H9 (cell line): Measurements from ENCODE around the gene KCNN3. TPM values are rescaled to one million over a fixed set of nuclear protein-coding genes. Genes with fewer than 3 reads are reported as not detected.

Experiments
- DNase-seq: peaks from one replicate; pipeline ENCODE4 v3.0.0-alpha.2; 2017
- H2AFZ ChIP-seq: one replicate; pipeline ENCODE4 v1.6.1; 2013; ENCODE audit warnings: mild to moderate bottlenecking, low read length, control low read depth, moderate library complexity
- H2AK5ac ChIP-seq: 2 replicates; pipeline ENCODE4 v1.6.1; 2013; ENCODE audit warnings: low read length, control low read depth, mixed read lengths; ENCODE audit not compliant: insufficient read length
- H2BK120ac ChIP-seq: one replicate; pipeline ENCODE4 v1.6.1; 2013; ENCODE audit warnings: low read depth, mild to moderate bottlenecking, low read length, control low read depth, inconsistent platforms; ENCODE audit not compliant: poor library complexity, severe bottlenecking
- H2BK12ac ChIP-seq: 2 replicates; pipeline ENCODE4 v1.6.1; 2013; ENCODE audit warnings: low read length, control low read depth, mixed read lengths, low read depth; ENCODE audit not compliant: insufficient read length
- H2BK15ac ChIP-seq: 2 replicates; pipeline ENCODE4 v1.6.1; 2013; ENCODE audit warnings: low read depth, low read length, control low read depth
- H2BK20ac ChIP-seq: one replicate; pipeline ENCODE4 v1.6.1; 2013; ENCODE audit warnings: low read depth, mild to moderate bottlenecking, low read length, control low read depth, inconsistent platforms; ENCODE audit not compliant: poor library complexity, severe bottlenecking
- H2BK5ac ChIP-seq: 2 replicates; pipeline ENCODE4 v1.6.1; 2013; ENCODE audit warnings: low read length, control low read depth, mixed read lengths; ENCODE audit not compliant: insufficient read length
- H3K14ac ChIP-seq: 2 replicates; pipeline ENCODE4 v1.6.1; 2013; ENCODE audit warnings: low read length, control low read depth; ENCODE audit not compliant: insufficient read depth
- H3K18ac ChIP-seq: 2 replicates; pipeline ENCODE4 v1.6.1; 2013; ENCODE audit warnings: low read depth, mild to moderate bottlenecking, mixed read lengths, low read length, control low read depth; ENCODE audit not compliant: insufficient read length
- H3K23ac ChIP-seq: 2 replicates; pipeline ENCODE4 v1.6.1; 2013; ENCODE audit warnings: low read length, control low read depth, mixed read lengths, low read depth; ENCODE audit not compliant: insufficient read length
- H3K23me2 ChIP-seq: 2 replicates; pipeline ENCODE4 v1.6.1; 2013; ENCODE audit warnings: low read depth, mild to moderate bottlenecking, mixed read lengths, low read length, control low read depth; ENCODE audit not compliant: insufficient read length, poor library complexity, severe bottlenecking
- H3K27ac ChIP-seq: 2 replicates; pipeline ENCODE4 v1.5.1; 2013; ENCODE audit warnings: low read length, control low read depth, mixed read lengths, low read depth; ENCODE audit not compliant: insufficient read length
- H3K27me3 ChIP-seq: 2 replicates; pipeline ENCODE4 v1.6.1; 2013; ENCODE audit warnings: low read length, control low read depth, inconsistent platforms; ENCODE audit not compliant: insufficient read depth
- H3K4ac ChIP-seq: 2 replicates; pipeline ENCODE4 v1.6.1; 2013; ENCODE audit warnings: low read depth, mild to moderate bottlenecking, control low read depth, inconsistent platforms, low read length, moderate library complexity
- H3K4me1 ChIP-seq: 2 replicates; pipeline ENCODE4 v1.6.1; 2013; ENCODE audit warnings: low read length, control low read depth, inconsistent platforms; ENCODE audit not compliant: insufficient read depth
- H3K4me2 ChIP-seq: 2 replicates; pipeline ENCODE4 v1.6.1; 2013; ENCODE audit warnings: low read length, control low read depth, mixed read lengths; ENCODE audit not compliant: insufficient read length, insufficient read depth
- H3K56ac ChIP-seq: 2 replicates; pipeline ENCODE4 v1.6.1; 2013; ENCODE audit warnings: low read depth, mild to moderate bottlenecking, mixed read lengths, low read length, control low read depth; ENCODE audit not compliant: insufficient read length
- H3K79me1 ChIP-seq: 2 replicates; pipeline ENCODE4 v1.6.1; 2013; ENCODE audit warnings: low read depth, mild to moderate bottlenecking, moderate library complexity, low read length, control low read depth, inconsistent platforms; ENCODE audit not compliant: insufficient read depth, poor library complexity, severe bottlenecking
- H3K79me2 ChIP-seq: 2 replicates; pipeline ENCODE4 v1.6.1; 2013; ENCODE audit warnings: low read length, control low read depth, inconsistent platforms; ENCODE audit not compliant: insufficient read depth
- H3K9ac ChIP-seq: 2 replicates; pipeline ENCODE4 v1.6.1; 2013; ENCODE audit warnings: low read length, control low read depth, mixed read lengths; ENCODE audit not compliant: insufficient read length; ENCODE audit errors: extremely low read depth
- H3K9me3 ChIP-seq: one replicate; pipeline ENCODE4 v1.6.1; 2013; ENCODE audit warnings: low read depth, low read length, inconsistent platforms; ENCODE audit not compliant: control insufficient read depth
- H3T11ph ChIP-seq: one replicate; pipeline ENCODE4 v1.6.1; 2013; ENCODE audit warnings: mild to moderate bottlenecking, low read length, control low read depth, inconsistent platforms
- H4K20me1 ChIP-seq: one replicate; pipeline ENCODE4 v1.6.1; 2013; ENCODE audit not compliant: control insufficient read depth, insufficient read length, insufficient read depth
- H4K5ac ChIP-seq: 2 replicates; pipeline ENCODE4 v1.6.1; 2013; ENCODE audit warnings: low read depth, mild to moderate bottlenecking, mixed read lengths, low read length, control low read depth; ENCODE audit not compliant: insufficient read length
- H4K8ac ChIP-seq: replicated peaks from 2 replicates; pipeline ENCODE4 v1.6.1; 2013; ENCODE audit warnings: low read length, control low read depth, mixed read lengths, low read depth; ENCODE audit not compliant: insufficient read length
- H4K91ac ChIP-seq: 2 replicates; pipeline ENCODE4 v1.6.1; 2013; ENCODE audit warnings: low read depth, mild to moderate bottlenecking, moderate library complexity, mixed read lengths, low read length, control low read depth; ENCODE audit not compliant: insufficient read length
- H3K27ac Mint-ChIP-seq, 3 experiments: 2 replicates in 2 of 3; 3 replicates in 1 of 3; pipeline ENCODE4 v1.8.0; 2020 to 2021; ENCODE audit warnings: mixed read lengths in 3 of 3, mild to moderate bottlenecking in 1 of 3, moderate library complexity in 1 of 3
- H3K27me3 Mint-ChIP-seq: 2 replicates; pipeline ENCODE4 v1.8.0; 2021; ENCODE audit warnings: low read depth, mild to moderate bottlenecking, moderate library complexity, mixed read lengths
- H3K36me3 Mint-ChIP-seq, 3 experiments: 2 replicates in 2 of 3; 3 replicates in 1 of 3; pipeline ENCODE4 v1.8.0; 2020 to 2021; ENCODE audit warnings: low read depth in 3 of 3, mixed read lengths in 3 of 3; ENCODE audit not compliant: insufficient read depth in 1 of 3
- H3K4me1 Mint-ChIP-seq, 2 experiments: 2 replicates each; pipeline ENCODE4 v1.8.0; 2020; ENCODE audit warnings: mixed read lengths in 2 of 2
- H3K4me3 Mint-ChIP-seq, 2 experiments: 2 replicates in 1 of 2; 3 replicates in 1 of 2; pipeline ENCODE4 v1.8.0; 2020 to 2021; ENCODE audit warnings: mild to moderate bottlenecking in 2 of 2, mixed read lengths in 2 of 2, moderate library complexity in 1 of 2
- H3K9me3 Mint-ChIP-seq, 2 experiments: 2 replicates in 1 of 2; 3 replicates in 1 of 2; pipeline ENCODE4 v1.8.0; 2020; ENCODE audit warnings: mild to moderate bottlenecking in 2 of 2, mixed read lengths in 2 of 2, moderate library complexity in 1 of 2
- CTCF ChIP-seq: fragments of 200-600 bp; sonication (generic); conservative IDR thresholded peaks from 3 replicates; pipeline ENCODE4 v1.8.0; 2021; ENCODE audit warnings: antibody characterized with exemption, mild to moderate bottlenecking
- WGBS: extraction: QIAGEN DNeasy Blood & Tissue Kit; methylation state at CpG from one replicate; pipeline ENCODE4 v1.1.7; 2013; ENCODE audit warnings: missing lambda C conversion rate, low lambda C conversion rate, mixed read lengths; ENCODE audit not compliant: insufficient read length; ENCODE audit errors: extremely low coverage; 5-methylcytosine and 5-hydroxymethylcytosine counted together
- total RNA-seq: library from RNA; stranded (reverse); gene quantifications from 2 replicates; pipeline ENCODE4 v1.2.1, GENCODE V29; 2021

Gene KCNN3
- total RNA-seq, 1 experiment from 2014 or later = 0.83 TPM

GRCh38 chr1:154777154-154777553, 92.9 kb downstream of the KCNN3 start:
- Histone ChIP-seq H2BK5ac (no peak overlapping the region), H4K5ac (no peak overlapping the region), H3K79me1 (no peaks in the 10 kb centered on the region), H2BK15ac (no peak overlapping the region), H3K79me2 (no peaks in the 10 kb centered on the region), H2BK120ac (no peak overlapping the region), H4K20me1 (no peaks in the 10 kb centered on the region), H3K27ac (no peak overlapping the region), H3K14ac (no peak overlapping the region), H3K56ac (no peak overlapping the region), H3T11ph (no peak overlapping the region), H4K91ac (no peak overlapping the region), H3K4me1 (no peaks in the 10 kb centered on the region; the same call in 1 of the 2 replicates), H3K9me3 (peaks cover 6% of the 10 kb centered on the region), H4K8ac (no peak overlapping the region), H2BK20ac (no peak overlapping the region), H3K23me2 (no peaks in the 10 kb centered on the region), H2AK5ac (no peak overlapping the region), H3K27me3 (no peaks in the 10 kb centered on the region), H3K9ac (no peak overlapping the region), H3K18ac (no peak overlapping the region), H3K4ac (no peak overlapping the region), H2BK12ac (no peak overlapping the region), H2AFZ (no peak overlapping the region), H3K23ac (no peak overlapping the region), H3K4me2 (no peak overlapping the region)
- H3K36me3 Mint-ChIP-seq = peaks cover 0 to 4% (median 0%) of the 10 kb centered on the region in 3 experiments; a peak in 1 of 7 replicates
- H3K27ac Mint-ChIP-seq = peak overlapping the region in 1 of 3 experiments; percentile 80; a peak in 1 of 7 replicates
- no peak for DNase-seq
- WGBS = no CpG with 5 or more reads among the region's 5 CpGs
- H3K27me3 Mint-ChIP-seq = no peaks in the 10 kb centered on the region; the same call in 1 of the 2 replicates
- no peak overlapping the region for H3K4me3 Mint-ChIP-seq
- H3K4me1 Mint-ChIP-seq = peaks cover 11 to 28% of the 10 kb centered on the region in 2 experiments
- peaks cover 0 to 3% of the 10 kb centered on the region in 2 experiments; a peak in 2 of 5 replicates for H3K9me3 Mint-ChIP-seq
- TF ChIP-seq CTCF = no peak
